Naive thymus-derived CD8-positive, alpha-beta T cell (primary cell): ENCODE measurements around the gene VTI1B. TPM values are rescaled to one million over a fixed set of nuclear protein-coding genes. Genes with fewer than 3 reads are reported as not detected.
A peak's percentile ranks its signal among the peaks of the same experiment; 100 is the strongest.
"Not testable (repeated sequence)": the region's sequence is repeated elsewhere in the genome, so short reads cannot be mapped to it uniquely, and the experiment has no call there.

Source experiments
- ATAC-seq, 2 donors: fragments of 150-1000 bp; cut with Tn5 transposase in 1 of 2; sonication (Bioruptor Pico), chemical (Tn5 transposase) in 1 of 2; 1 replicate in 1 of 2; 2 replicates in 1 of 2; pipeline ENCODE4 v1.10.0; 2021; ENCODE audit warnings: mild to moderate bottlenecking in 2 of 2, moderate library complexity in 2 of 2
- POLR2A ChIA-PET: fragments of 350-600 bp; sonication (Branson Sonifier 250); formaldehyde crosslinking; loops from one replicate; lab custom pipeline; 2021; ENCODE audit warnings: antibody characterized with exemption; lab: Charles Lee
- DNase-seq, 10 donors: peaks; one replicate each; pipeline versions ENCODE4 v3.0.0 to v3.0.0-alpha.2; 2020 to 2022
- H3K27ac Mint-ChIP-seq, 10 donors: one replicate each; pipeline ENCODE4 v1.8.0; 2020 to 2022; ENCODE audit warnings: mild to moderate bottlenecking in 10 of 10, mixed read lengths in 10 of 10, moderate library complexity in 4 of 10, inconsistent platforms in 1 of 10
- H3K27me3 Mint-ChIP-seq, 5 donors: one replicate each; pipeline ENCODE4 v1.8.0; 2021 to 2022; ENCODE audit warnings: mixed read lengths in 5 of 5
- H3K36me3 Mint-ChIP-seq, 3 donors: one replicate each; pipeline ENCODE4 v1.8.0; 2020 to 2022; ENCODE audit warnings: mixed read lengths in 3 of 3, mild to moderate bottlenecking in 2 of 3, inconsistent platforms in 1 of 3
- H3K4me1 Mint-ChIP-seq, 4 donors: one replicate each; pipeline ENCODE4 v1.8.0; 2021 to 2022; ENCODE audit warnings: mixed read lengths in 4 of 4
- H3K4me3 Mint-ChIP-seq, 10 donors: one replicate each; pipeline ENCODE4 v1.8.0; 2020 to 2022; ENCODE audit warnings: mild to moderate bottlenecking in 10 of 10, mixed read lengths in 10 of 10, moderate library complexity in 6 of 10, inconsistent platforms in 1 of 10
- H3K9me3 Mint-ChIP-seq, 9 donors: one replicate each; pipeline ENCODE4 v1.8.0; 2020 to 2022; ENCODE audit warnings: mixed read lengths in 9 of 9, mild to moderate bottlenecking in 3 of 9, inconsistent platforms in 1 of 9, moderate library complexity in 1 of 9
- polyA plus RNA-seq, 3 donors: library from polyadenylated mRNA; unstranded; fragments of 300-500 nt; fragmentation: Illumina TruSeq; gene quantifications; one replicate each; pipeline ENCODE4 v1.2.3, GENCODE V29; 2021
- total RNA-seq, 8 experiments: library from RNA in 2 of 8; stranded (reverse) in 2 of 8; gene quantifications; one replicate each; pipeline ENCODE4 v1.2.3 and lab custom pipeline; 2021 to 2026

The VTI1B gene
- total and polyA plus RNA-seq, 5 experiments from 2014 or later: 64.4 to 87.9 (median 74.2) TPM

GRCh38 chr14:67643713-67644112, 30.7 kb downstream of the VTI1B start:
- Mint-ChIP-seq H3K36me3 (peaks cover 0 to 27% (median 0%) of the 10 kb centered on the region in 3 donors), H3K4me3 (no peak overlapping the region), H3K9me3 (no peaks in the 10 kb centered on the region), H3K4me1 (peaks cover 0 to 3% (median 0%) of the 10 kb centered on the region in 4 donors), H3K27me3 (no peaks in the 10 kb centered on the region), H3K27ac (peak overlapping the region in 6 of 10 donors; percentile 21 to 76 (median 53))
- ATAC-seq (no peak), DNase-seq (no peak)
- POLR2A ChIA-PET: interaction anchor here (0.7 kb wide), 1 partner anchor 64 kb away, joined by 6 read pairs; no protein-coding TSS in a partner anchor

- Mint-ChIP-seq H3K27ac (peak overlapping the region in 4 of 10 donors; percentile 41 to 86 (median 72)), H3K36me3 (peaks cover 0 to 19% (median 0%) of the 10 kb centered on the region in 3 donors), H3K4me1 (peaks cover 0 to 3% (median 0%) of the 10 kb centered on the region in 4 donors), H3K9me3 (no peaks in the 10 kb centered on the region), H3K4me3 (no peak overlapping the region), H3K27me3 (no peaks in the 10 kb centered on the region)
- DNase-seq (no peak), ATAC-seq (no peak)
- POLR2A ChIA-PET: interaction anchor here (0.7 kb wide), 1 partner anchor 38 kb away, joined by 6 read pairs; no protein-coding TSS in a partner anchor
Measured at GRCh38 chr14:67641902-67642749, 32.3 kb downstream of the VTI1B start.

- H3K36me3 Mint-ChIP-seq: peaks cover 0 to 13% (median 0%) of the 10 kb centered on the region in 3 donors
- no peak overlapping the region for H3K27ac Mint-ChIP-seq
- no peaks in the 10 kb centered on the region for H3K9me3 Mint-ChIP-seq
- POLR2A ChIA-PET: no interaction called here
- no peak for ATAC-seq
- peaks cover 0 to 3% (median 0%) of the 10 kb centered on the region in 4 donors for H3K4me1 Mint-ChIP-seq
- no peaks in the 10 kb centered on the region for H3K27me3 Mint-ChIP-seq
- DNase-seq: no peak
- no peak overlapping the region for H3K4me3 Mint-ChIP-seq
Measured at GRCh38 chr14:67641480-67641879, 33.0 kb downstream of the VTI1B start.

GRCh38 chr14:67638642-67639041, 35.8 kb downstream of the VTI1B start:
- POLR2A ChIA-PET: no interaction called here
- no peaks in the 10 kb centered on the region for H3K36me3 Mint-ChIP-seq
- H3K27me3 Mint-ChIP-seq: no peaks in the 10 kb centered on the region
- H3K9me3 Mint-ChIP-seq: no peaks in the 10 kb centered on the region
- H3K4me3 Mint-ChIP-seq: no peak overlapping the region
- DNase-seq: no peak
- H3K4me1 Mint-ChIP-seq: peaks cover 0 to 3% (median 0%) of the 10 kb centered on the region in 4 donors
- ATAC-seq: no peak
- peak overlapping the region in 1 of 10 donors; percentile 62 for H3K27ac Mint-ChIP-seq

GRCh38 chr14:67636361-67636919, 38.0 kb downstream of the VTI1B start:
- no peak overlapping the region for H3K27ac Mint-ChIP-seq
- peaks cover 0 to 6% (median 1%) of the 10 kb centered on the region in 3 donors for H3K36me3 Mint-ChIP-seq
- no peaks in the 10 kb centered on the region for H3K9me3 Mint-ChIP-seq
- POLR2A ChIA-PET: no interaction called here
- no peak overlapping the region for H3K4me3 Mint-ChIP-seq
- DNase-seq (no peak), ATAC-seq (no peak)
- no peaks in the 10 kb centered on the region for H3K4me1 Mint-ChIP-seq
- H3K27me3 Mint-ChIP-seq: no peaks in the 10 kb centered on the region

GRCh38 chr14:67633451-67634147, 40.8 kb downstream of the VTI1B start:
- ATAC-seq: no peak
- no peak overlapping the region for H3K4me3 Mint-ChIP-seq
- H3K36me3 Mint-ChIP-seq: peaks cover 0 to 6% (median 1%) of the 10 kb centered on the region in 3 donors
- POLR2A ChIA-PET: no interaction called here
- no peaks in the 10 kb centered on the region for H3K9me3 Mint-ChIP-seq
- DNase-seq: no peak
- no peaks in the 10 kb centered on the region for H3K4me1 Mint-ChIP-seq
- H3K27ac Mint-ChIP-seq: no peak overlapping the region
- H3K27me3 Mint-ChIP-seq: peaks cover 0 to 2% (median 0%) of the 10 kb centered on the region in 5 donors

- Mint-ChIP-seq H3K27me3 (peaks cover 0 to 2% (median 0%) of the 10 kb centered on the region in 5 donors), H3K4me1 (no peaks in the 10 kb centered on the region), H3K4me3 (no peak overlapping the region), H3K36me3 (peaks cover 0 to 6% (median 1%) of the 10 kb centered on the region in 3 donors), H3K9me3 (no peaks in the 10 kb centered on the region), H3K27ac (no peak overlapping the region)
- POLR2A ChIA-PET: interaction anchor here (0.6 kb wide), 1 partner anchor 9 kb away, joined by 9 read pairs; no protein-coding TSS in a partner anchor
- DNase-seq (no peak), ATAC-seq (no peak)
Measured at GRCh38 chr14:67630938-67631337, 43.5 kb downstream of the VTI1B start.

GRCh38 chr14:67630186-67630585, 44.2 kb downstream of the VTI1B start:
- POLR2A ChIA-PET: no interaction called here
- peaks cover 0 to 6% (median 1%) of the 10 kb centered on the region in 3 donors for H3K36me3 Mint-ChIP-seq
- no peaks in the 10 kb centered on the region for H3K4me1 Mint-ChIP-seq
- no peak for ATAC-seq
- peaks cover 0 to 2% (median 0%) of the 10 kb centered on the region in 5 donors for H3K27me3 Mint-ChIP-seq
- no peaks in the 10 kb centered on the region for H3K9me3 Mint-ChIP-seq
- DNase-seq: no peak
- H3K4me3 Mint-ChIP-seq: no peak overlapping the region
- H3K27ac Mint-ChIP-seq: peak overlapping the region in 1 of 10 donors; percentile 1

GRCh38 chr14:67627519-67627918, 46.9 kb downstream of the VTI1B start:
- Mint-ChIP-seq H3K4me1 (peaks cover 0 to 9% (median 7%) of the 10 kb centered on the region in 4 donors), H3K9me3 (no peaks in the 10 kb centered on the region), H3K27ac (no peak overlapping the region), H3K27me3 (peaks cover 0 to 2% (median 0%) of the 10 kb centered on the region in 5 donors), H3K4me3 (no peak overlapping the region), H3K36me3 (peaks cover 0 to 4% (median under 1%) of the 10 kb centered on the region in 3 donors)
- DNase-seq (no peak), ATAC-seq (no peak)
- POLR2A ChIA-PET: no interaction called here

GRCh38 chr14:67626131-67626530, 48.3 kb downstream of the VTI1B start:
- not testable (repeated sequence) for ATAC-seq, H3K27me3 Mint-ChIP-seq, H3K27ac Mint-ChIP-seq

GRCh38 chr14:67623114-67623513, 51.3 kb downstream of the VTI1B start:
- POLR2A ChIA-PET: no interaction called here
- no peak for ATAC-seq
- H3K9me3 Mint-ChIP-seq: no peaks in the 10 kb centered on the region
- H3K27me3 Mint-ChIP-seq: peaks cover 0 to 1% (median 0%) of the 10 kb centered on the region in 5 donors
- no peak for DNase-seq
- H3K27ac Mint-ChIP-seq: peak overlapping the region in 5 of 10 donors; percentile 14 to 57 (median 29)
- H3K4me3 Mint-ChIP-seq: peak overlapping the region in 2 of 10 donors; percentile 36 to 41
- H3K36me3 Mint-ChIP-seq: no peaks in the 10 kb centered on the region
- peaks cover 7 to 37% (median 30%) of the 10 kb centered on the region in 4 donors for H3K4me1 Mint-ChIP-seq

More at GRCh38 chr14:67626131-67626530, 48.3 kb downstream of the VTI1B start:
- DNase-seq, POLR2A ChIA-PET, H3K4me3 Mint-ChIP-seq, H3K9me3 Mint-ChIP-seq, H3K36me3 Mint-ChIP-seq: not testable (repeated sequence)
- peaks cover 0 to 14% (median 9%) of the 10 kb centered on the region in 4 donors for H3K4me1 Mint-ChIP-seq

- Mint-ChIP-seq H3K27me3 (peaks cover 0 to 1% (median 0%) of the 10 kb centered on the region in 5 donors), H3K36me3 (no peaks in the 10 kb centered on the region), H3K27ac (peak overlapping the region in 4 of 10 donors; percentile 14 to 57 (median 36)), H3K9me3 (no peaks in the 10 kb centered on the region), H3K4me3 (peak overlapping the region in 3 of 10 donors; percentile 31 to 41 (median 36)), H3K4me1 (peaks cover 7 to 37% (median 30%) of the 10 kb centered on the region in 4 donors)
- POLR2A ChIA-PET: no interaction called here
- no peak for ATAC-seq
- DNase-seq: no peak
Measured at GRCh38 chr14:67622675-67623074, 51.8 kb downstream of the VTI1B start.
